Measurements from ENCODE around the gene SKAP1.

DNA sequence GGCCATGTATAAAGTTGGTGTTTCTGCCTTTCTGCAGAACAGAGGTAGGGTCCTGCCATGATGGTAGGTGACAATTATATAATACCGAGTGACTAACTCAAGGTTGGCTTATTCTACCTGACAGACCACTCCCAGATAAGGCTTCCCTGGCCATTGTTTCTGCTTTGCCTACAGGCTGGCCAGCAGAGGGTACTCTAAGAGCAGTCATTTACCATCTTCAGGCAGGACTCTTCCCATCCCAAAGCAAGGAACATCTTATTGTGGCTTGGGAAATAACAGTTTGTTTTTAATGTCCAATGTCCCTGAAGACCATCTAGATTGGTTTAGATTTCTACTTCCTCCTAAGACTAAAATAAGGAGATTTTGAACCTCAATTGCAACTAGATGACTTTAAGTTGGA lies 248.4 kb downstream of the SKAP1 start:
- TF ChIP-seq CTCF (IDR thresholded peaks at IDR 0.05; ENCODE audit: insufficient read depth, low read length) (no peak), POLR2AphosphoS5 (IDR thresholded peaks at IDR 0.05; ENCODE audit: low read depth) (no peak)

All from HL-60 (cell line).